ENCODE results near the gene WHRN. TPM values are rescaled to one million over a fixed set of nuclear protein-coding genes. Genes with fewer than 3 reads are reported as not detected.

The WHRN gene
- total and polyA plus RNA-seq, 2 donors (not counting 1 experiment from before 2014, with no cell fraction given): 19.4 to 95.7 TPM

- no peaks in the 10 kb centered on the region for H3K27me3 Mint-ChIP-seq
- TF ChIP-seq EZH2 (IDR thresholded peaks at IDR 0.05; ENCODE audit: borderline replicate concordance, insufficient read depth, low read depth, low read length, poor library complexity, severe bottlenecking) (no peak), CTCF (IDR thresholded peaks at IDR 0.05) (no peak)
- Histone ChIP-seq H3K27ac (ENCODE audit: low read length in 2 of 2) (no peak overlapping the region), H3K9me3 (ENCODE audit: control extremely low read depth in 1 of 3, control insufficient read depth in 2 of 3, insufficient read depth in 1 of 3, low read length in 2 of 3) (no peaks in the 10 kb centered on the region), H3K4me3 (ENCODE audit: control extremely low read depth in 1 of 5, extremely low read depth in 1 of 5, insufficient read depth in 1 of 5, low read depth in 2 of 5, low read length in 4 of 5) (no peak overlapping the region), H2AFZ (ENCODE audit: insufficient read depth, low read depth, low read length, poor library complexity, severe bottlenecking) (no peak overlapping the region), H3K27me3 (replicated peaks in 1 of 4; ENCODE audit: control extremely low read depth in 1 of 4, control insufficient read depth in 3 of 4, insufficient read depth in 4 of 4, low read length in 3 of 4) (no peaks in the 10 kb centered on the region), H3K4me1 (ENCODE audit: control insufficient read depth in 2 of 2, insufficient read depth in 2 of 2, low read length in 2 of 2) (no peaks in the 10 kb centered on the region), H3K9ac (ENCODE audit: low read length) (no peak overlapping the region), H4K20me1 (ENCODE audit: control insufficient read depth, insufficient read depth, low read length, poor library complexity, severe bottlenecking) (no peaks in the 10 kb centered on the region), H3K36me3 (replicated peaks in 1 of 2; ENCODE audit: control extremely low read depth in 1 of 2, control insufficient read depth in 1 of 2, extremely low read depth in 1 of 2, insufficient read depth in 2 of 2, low read length in 1 of 2) (no peaks in the 10 kb centered on the region), H3K79me2 (ENCODE audit: control insufficient read depth, insufficient read depth, low read length) (no peaks in the 10 kb centered on the region), H3K4me2 (replicated peaks; ENCODE audit: low read depth, low read length, poor library complexity, severe bottlenecking) (no peak overlapping the region)
- no peak for DNase-seq
- intact Hi-C loops (cut with micrococcal nuclease): no loop called here
- 88% methylated on average over 5 of the region's 6 CpGs for WGBS (ENCODE audit: insufficient coverage)
- POLR2A ChIA-PET: no interaction called here
- no peak for ATAC-seq (ENCODE audit: low read depth)
- no peaks in the 10 kb centered on the region for H3K4me1 Mint-ChIP-seq
- no peak overlapping the region for H3K4me3 Mint-ChIP-seq
- H3K9me3 Mint-ChIP-seq (ENCODE audit: insufficient read depth): no peaks in the 10 kb centered on the region
- CTCF ChIA-PET: interaction anchor here (1.0 to 2.7 kb wide), 4 partner anchors 12 to 597 kb away, joined by 3 to 15 read pairs (median 4); no protein-coding TSS in a partner anchor
- no peak overlapping the region for H3K27ac Mint-ChIP-seq
These were observed 87.2 kb downstream of the WHRN start for GRCh38 chr9:114418053-114418452.

GRCh38 chr9:114417511-114417910 is 87.8 kb downstream of the WHRN start:
- no peak overlapping the region for H3K9ac ChIP-seq (ENCODE audit: low read length)
- no peak overlapping the region for H3K4me3 ChIP-seq (ENCODE audit: control extremely low read depth in 1 of 5, extremely low read depth in 1 of 5, insufficient read depth in 1 of 5, low read depth in 2 of 5, low read length in 4 of 5)
- no peak overlapping the region for H2AFZ ChIP-seq (ENCODE audit: insufficient read depth, low read depth, low read length, poor library complexity, severe bottlenecking)
- no peak overlapping the region for H3K4me3 Mint-ChIP-seq
- ChIA-PET CTCF (interaction anchor here (1.0 to 2.7 kb wide), 3 partner anchors 8 to 17 kb away, joined by 3 to 15 read pairs (median 4); no protein-coding TSS in a partner anchor), POLR2A (no interaction called here)
- intact Hi-C loops (cut with micrococcal nuclease): no loop called here
- no peaks in the 10 kb centered on the region for H3K9me3 Mint-ChIP-seq (ENCODE audit: insufficient read depth)
- H3K9me3 ChIP-seq (ENCODE audit: control extremely low read depth in 1 of 3, control insufficient read depth in 2 of 3, insufficient read depth in 1 of 3, low read length in 2 of 3): no peaks in the 10 kb centered on the region
- H3K27me3 Mint-ChIP-seq: no peaks in the 10 kb centered on the region
- H3K27ac Mint-ChIP-seq: no peak overlapping the region
- no peaks in the 10 kb centered on the region for H3K36me3 ChIP-seq (replicated peaks in 1 of 2; ENCODE audit: control extremely low read depth in 1 of 2, control insufficient read depth in 1 of 2, extremely low read depth in 1 of 2, insufficient read depth in 2 of 2, low read length in 1 of 2)
- H4K20me1 ChIP-seq (ENCODE audit: control insufficient read depth, insufficient read depth, low read length, poor library complexity, severe bottlenecking): no peaks in the 10 kb centered on the region
- H3K27me3 ChIP-seq (replicated peaks in 1 of 4; ENCODE audit: control extremely low read depth in 1 of 4, control insufficient read depth in 3 of 4, insufficient read depth in 4 of 4, low read length in 3 of 4): no peaks in the 10 kb centered on the region
- DNase-seq: no peak
- no peak for ATAC-seq (ENCODE audit: low read depth)
- no peak overlapping the region for H3K27ac ChIP-seq (ENCODE audit: low read length in 2 of 2)
- TF ChIP-seq CTCF (IDR thresholded peaks at IDR 0.05) (no peak), EZH2 (IDR thresholded peaks at IDR 0.05; ENCODE audit: borderline replicate concordance, insufficient read depth, low read depth, low read length, poor library complexity, severe bottlenecking) (no peak)
- no peaks in the 10 kb centered on the region for H3K4me1 ChIP-seq (ENCODE audit: control insufficient read depth in 2 of 2, insufficient read depth in 2 of 2, low read length in 2 of 2)
- H3K79me2 ChIP-seq (ENCODE audit: control insufficient read depth, insufficient read depth, low read length): no peaks in the 10 kb centered on the region
- 67% methylated on average over 1 of the region's 3 CpGs for WGBS (ENCODE audit: insufficient coverage)
- H3K4me1 Mint-ChIP-seq: no peaks in the 10 kb centered on the region
- H3K4me2 ChIP-seq (replicated peaks; ENCODE audit: low read depth, low read length, poor library complexity, severe bottlenecking): no peak overlapping the region
